HG03342 (cell line): ENCODE results near the gene USP46.

Source experiments
- ATAC-seq: cut with Tn5 transposase; IDR thresholded peaks from one replicate; pipeline ENCODE4 v1.9.1; 2021; ENCODE audit warnings: mild to moderate bottlenecking, moderate library complexity; ENCODE audit not compliant: unreplicated experiment

USP46 gene

GRCh38 chr4:52657618-52658501 is 1.2 kb downstream of the USP46 start:
- ATAC-seq: no peak

GRCh38 chr4:52657292-52657617 is 1.8 kb downstream of the USP46 start:
- no peak for ATAC-seq

- ATAC-seq: no peak
Observed at GRCh38 chr4:52655506-52655905, 3.6 kb downstream of the USP46 start.

- ATAC-seq: no peak
Observed at GRCh38 chr4:52651996-52652672, 7.0 kb downstream of the USP46 start.

GRCh38 chr4:52648836-52649235 is 10.3 kb downstream of the USP46 start:
- no peak for ATAC-seq

- no peak for ATAC-seq
Observed at GRCh38 chr4:52646741-52647140, 12.4 kb downstream of the USP46 start.

GRCh38 chr4:52646096-52646495 is 13.0 kb downstream of the USP46 start:
- no peak for ATAC-seq

- ATAC-seq: no peak
Observed at GRCh38 chr4:52645300-52645699, 13.8 kb downstream of the USP46 start.

GRCh38 chr4:52643785-52644244 is 15.3 kb downstream of the USP46 start:
- ATAC-seq: no peak

GRCh38 chr4:52643190-52643589 is 15.9 kb downstream of the USP46 start:
- ATAC-seq: no peak

- peak; percentile 78 for ATAC-seq
Observed at GRCh38 chr4:52641854-52642563, 17.1 kb downstream of the USP46 start.

- ATAC-seq: no peak
Observed at GRCh38 chr4:52640808-52641565, 18.1 kb downstream of the USP46 start.

GRCh38 chr4:52638717-52639116 is 20.4 kb downstream of the USP46 start:
- peak; percentile 63 for ATAC-seq

GRCh38 chr4:52637116-52637515 is 22.0 kb downstream of the USP46 start:
- no peak for ATAC-seq

GRCh38 chr4:52635560-52635959 is 23.5 kb downstream of the USP46 start:
- no peak for ATAC-seq

GRCh38 chr4:52635130-52635529 is 24.0 kb downstream of the USP46 start:
- ATAC-seq: no peak

- no peak for ATAC-seq
Observed at GRCh38 chr4:52633846-52634245, 25.3 kb downstream of the USP46 start.

GRCh38 chr4:52628974-52629373 is 30.1 kb downstream of the USP46 start:
- ATAC-seq: no peak

- ATAC-seq: no peak
Observed at GRCh38 chr4:52628543-52628942, 30.6 kb downstream of the USP46 start.

- ATAC-seq: no peak
Observed at GRCh38 chr4:52627876-52628275, 31.2 kb downstream of the USP46 start.

GRCh38 chr4:52625216-52625615 is 33.9 kb downstream of the USP46 start:
- ATAC-seq: no peak
